Measurements from ENCODE around the gene MSANTD1. TPM values are rescaled to one million over a fixed set of nuclear protein-coding genes. Genes with fewer than 3 reads are reported as not detected.

MSANTD1 gene
- total RNA-seq, 2 donors from 2014 or later = 0.40 to 1.3 TPM

GRCh38 chr4:3213106-3213425, 35.9 kb upstream of the MSANTD1 start:
- H3K9me3 ChIP-seq = no peaks in the 10 kb centered on the region
- H3K27ac ChIP-seq = no peak overlapping the region
- TF ChIP-seq, protein P1, sequence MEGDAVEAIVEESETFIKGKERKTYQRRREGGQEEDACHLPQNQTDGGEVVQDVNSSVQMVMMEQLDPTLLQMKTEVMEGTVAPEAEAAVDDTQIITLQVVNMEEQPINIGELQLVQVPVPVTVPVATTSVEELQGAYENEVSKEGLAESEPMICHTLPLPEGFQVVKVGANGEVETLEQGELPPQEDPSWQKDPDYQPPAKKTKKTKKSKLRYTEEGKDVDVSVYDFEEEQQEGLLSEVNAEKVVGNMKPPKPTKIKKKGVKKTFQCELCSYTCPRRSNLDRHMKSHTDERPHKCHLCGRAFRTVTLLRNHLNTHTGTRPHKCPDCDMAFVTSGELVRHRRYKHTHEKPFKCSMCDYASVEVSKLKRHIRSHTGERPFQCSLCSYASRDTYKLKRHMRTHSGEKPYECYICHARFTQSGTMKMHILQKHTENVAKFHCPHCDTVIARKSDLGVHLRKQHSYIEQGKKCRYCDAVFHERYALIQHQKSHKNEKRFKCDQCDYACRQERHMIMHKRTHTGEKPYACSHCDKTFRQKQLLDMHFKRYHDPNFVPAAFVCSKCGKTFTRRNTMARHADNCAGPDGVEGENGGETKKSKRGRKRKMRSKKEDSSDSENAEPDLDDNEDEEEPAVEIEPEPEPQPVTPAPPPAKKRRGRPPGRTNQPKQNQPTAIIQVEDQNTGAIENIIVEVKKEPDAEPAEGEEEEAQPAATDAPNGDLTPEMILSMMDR (IDR thresholded peaks at IDR 0.05) = no peak
- peaks cover 10% of the 10 kb centered on the region for H3K36me3 ChIP-seq
- H3K4me3 ChIP-seq = no peak overlapping the region
- H3K9ac ChIP-seq (ENCODE audit: low read depth in 2 of 2, low read length in 2 of 2) = no peak overlapping the region
- H3K4me1 ChIP-seq = no peaks in the 10 kb centered on the region
- H3K27me3 ChIP-seq = no peaks in the 10 kb centered on the region
- DNase-seq = no peak
- intact Hi-C loops (cut with DNase I) = no loop called here

- Histone ChIP-seq H3K27me3 (no peaks in the 10 kb centered on the region), H3K4me3 (no peak overlapping the region), H3K9ac (ENCODE audit: low read depth in 2 of 2, low read length in 2 of 2) (no peak overlapping the region), H3K36me3 (peaks cover 10% of the 10 kb centered on the region), H3K9me3 (no peaks in the 10 kb centered on the region), H3K4me1 (no peaks in the 10 kb centered on the region), H3K27ac (no peak overlapping the region)
- DNase-seq = no peak
- TF ChIP-seq, protein P1 (IDR thresholded peaks at IDR 0.05) = no peak
- intact Hi-C loops (cut with DNase I) = no loop called here
These were observed 35.2 kb upstream of the MSANTD1 start for GRCh38 chr4:3213661-3214250.

GRCh38 chr4:3215256-3215655, 33.7 kb upstream of the MSANTD1 start:
- H3K4me3 ChIP-seq = no peak overlapping the region
- H3K27ac ChIP-seq = no peak overlapping the region
- no peaks in the 10 kb centered on the region for H3K27me3 ChIP-seq
- no peak for DNase-seq
- no peaks in the 10 kb centered on the region for H3K9me3 ChIP-seq
- no peak overlapping the region for H3K9ac ChIP-seq (ENCODE audit: low read depth in 2 of 2, low read length in 2 of 2)
- no peaks in the 10 kb centered on the region for H3K4me1 ChIP-seq
- TF ChIP-seq, protein P1 (IDR thresholded peaks at IDR 0.05) = no peak
- no peaks in the 10 kb centered on the region for H3K36me3 ChIP-seq
- intact Hi-C loops (cut with DNase I) = no loop called here

DNA sequence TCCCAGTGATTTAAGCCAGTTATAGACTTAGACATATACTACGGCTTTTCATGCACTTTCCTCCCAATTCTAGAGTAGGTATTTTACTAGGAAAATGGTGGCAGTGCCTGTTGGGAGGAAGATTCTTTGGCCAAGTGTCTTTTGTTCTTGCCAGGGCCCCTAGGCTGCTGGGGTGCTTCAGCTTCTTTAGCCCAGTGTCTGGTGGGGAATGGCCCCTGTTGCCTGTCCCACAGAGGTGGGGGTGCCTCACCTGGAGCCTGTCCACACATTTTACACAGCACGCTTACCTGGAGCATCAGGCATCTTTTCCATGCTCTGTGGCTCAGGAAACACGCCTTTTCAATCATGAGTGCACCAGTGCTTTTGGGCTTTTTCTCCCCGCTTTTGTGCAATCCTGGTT, 33.2 kb upstream of the MSANTD1 start:
- Histone ChIP-seq H3K9me3 (no peaks in the 10 kb centered on the region), H3K27me3 (no peaks in the 10 kb centered on the region), H3K27ac (no peak overlapping the region), H3K4me3 (no peak overlapping the region), H3K36me3 (peaks cover 5% of the 10 kb centered on the region), H3K4me1 (no peaks in the 10 kb centered on the region), H3K9ac (ENCODE audit: low read depth in 2 of 2, low read length in 2 of 2) (no peak overlapping the region)
- intact Hi-C loops (cut with DNase I) = no loop called here
- TF ChIP-seq, protein P1 (IDR thresholded peaks at IDR 0.05) = no peak
- DNase-seq = no peak

DNA sequence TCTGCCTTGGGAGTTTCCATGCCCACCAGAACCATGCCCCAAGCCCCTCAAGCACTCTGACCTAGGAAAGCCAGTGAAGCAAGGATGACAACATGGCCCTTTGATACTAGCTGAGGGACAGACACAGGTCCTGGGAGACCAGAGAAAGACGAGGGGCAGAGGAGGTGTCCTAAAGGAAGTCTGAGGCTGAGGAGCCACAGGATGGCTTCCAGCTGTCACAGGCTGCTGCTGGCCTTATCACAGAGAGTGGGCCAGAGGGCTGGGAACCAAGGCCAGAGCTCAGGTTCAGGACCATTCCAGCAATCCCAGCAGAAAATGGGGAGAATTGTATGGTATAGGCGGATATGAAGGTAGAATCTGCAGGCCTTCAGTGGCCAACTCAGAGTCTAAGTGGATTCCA, 31.7 kb upstream of the MSANTD1 start:
- H3K27me3 ChIP-seq = no peaks in the 10 kb centered on the region
- H3K27ac ChIP-seq = no peak overlapping the region
- DNase-seq = no peak
- H3K4me3 ChIP-seq = no peak overlapping the region
- no peaks in the 10 kb centered on the region for H3K9me3 ChIP-seq
- H3K4me1 ChIP-seq = no peaks in the 10 kb centered on the region
- H3K36me3 ChIP-seq = peaks cover 10% of the 10 kb centered on the region
- TF ChIP-seq, protein P1 (IDR thresholded peaks at IDR 0.05) = no peak
- intact Hi-C loops (cut with DNase I) = no loop called here
- no peak overlapping the region for H3K9ac ChIP-seq (ENCODE audit: low read depth in 2 of 2, low read length in 2 of 2)

All from colonic mucosa (tissue), 4 donors.